ENCODE data around the gene SLC5A12.

GRCh38 chr11:26730414-26731083 is 8.7 kb upstream of the SLC5A12 start:
- no peak for TF ChIP-seq CTCF (optimal IDR thresholded peaks at IDR 0.05 in 1 of 3, IDR thresholded peaks at IDR 0.05 in 1 of 3, conservative IDR thresholded peaks at IDR 0.05 in 1 of 3; ENCODE audit: extremely low read depth in 1 of 3, insufficient read depth in 2 of 3, low read length in 3 of 3)
- no peak for TF ChIP-seq EZH2 (IDR thresholded peaks at IDR 0.05; ENCODE audit: low read length)
